Measurements from ENCODE around the gene DBX2.
"Not testable (repeated sequence)": the region's sequence is repeated elsewhere in the genome, so short reads cannot be mapped to it uniquely, and the experiment has no call there.

DBX2 gene

GRCh38 chr12:45008211-45008610 lies 42.7 kb downstream of the DBX2 start:
- no peak for FAIRE-seq

DNA sequence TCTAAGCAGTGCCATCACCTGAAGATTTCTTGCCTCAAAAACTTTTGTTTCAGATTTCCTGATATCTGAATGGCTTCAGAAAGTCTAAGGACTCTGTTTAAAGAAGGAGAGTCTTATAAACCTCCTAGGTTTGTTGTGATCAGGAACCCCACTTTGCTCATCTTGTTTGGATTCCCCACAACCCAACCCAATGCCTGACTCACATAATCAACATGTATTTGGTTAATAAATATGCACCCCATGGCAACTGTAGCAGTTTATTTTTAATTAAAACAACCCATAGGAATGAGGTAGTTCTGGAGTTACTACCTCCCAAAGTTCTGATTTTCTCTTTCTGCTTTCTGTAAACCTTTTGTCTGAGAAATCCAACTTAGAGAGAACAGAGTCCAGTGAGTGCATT lies 51.5 kb downstream of the DBX2 start:
- FAIRE-seq: no peak

DNA sequence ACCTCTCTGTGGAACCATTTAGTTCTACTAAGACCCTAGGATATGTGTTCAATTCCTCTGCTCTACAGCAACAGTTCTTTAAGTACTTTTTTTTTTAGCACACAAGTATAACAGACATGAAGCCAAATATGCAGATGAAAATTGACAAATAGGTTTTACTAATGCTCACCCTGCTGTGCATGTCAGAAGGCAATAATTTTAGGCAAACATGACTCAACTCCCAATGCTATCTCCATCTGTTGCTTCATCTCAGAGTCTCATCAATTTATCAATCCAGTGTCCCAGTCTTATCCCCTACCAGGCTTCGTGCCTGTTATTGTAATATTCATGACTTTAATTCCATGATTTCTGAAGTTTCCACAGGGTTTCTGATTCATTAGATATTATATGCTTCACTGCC lies 57.7 kb downstream of the DBX2 start:
- no peak for FAIRE-seq

- not testable (repeated sequence) for FAIRE-seq
These were observed 66.0 kb downstream of the DBX2 start for GRCh38 chr12:44984863-44985262.

DNA sequence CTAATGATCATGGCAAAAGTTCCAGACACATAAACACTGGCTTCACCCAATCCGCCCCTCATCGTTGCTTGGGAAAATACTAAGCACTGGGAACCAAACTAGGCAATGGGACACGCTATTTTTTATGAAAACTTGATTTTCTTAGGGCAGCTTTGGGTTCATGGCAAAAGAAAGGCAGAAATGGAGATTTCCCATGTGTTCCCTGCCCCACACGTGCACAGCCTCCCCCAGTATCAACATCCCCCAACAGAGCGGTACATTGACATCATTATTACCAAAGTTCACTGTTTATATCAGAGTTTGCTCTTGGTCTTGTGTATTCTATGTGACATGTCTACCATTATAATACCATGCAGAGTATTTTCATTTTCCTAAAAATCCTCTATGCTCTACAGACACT lies 71.0 kb downstream of the DBX2 start:
- no peak for FAIRE-seq

DNA sequence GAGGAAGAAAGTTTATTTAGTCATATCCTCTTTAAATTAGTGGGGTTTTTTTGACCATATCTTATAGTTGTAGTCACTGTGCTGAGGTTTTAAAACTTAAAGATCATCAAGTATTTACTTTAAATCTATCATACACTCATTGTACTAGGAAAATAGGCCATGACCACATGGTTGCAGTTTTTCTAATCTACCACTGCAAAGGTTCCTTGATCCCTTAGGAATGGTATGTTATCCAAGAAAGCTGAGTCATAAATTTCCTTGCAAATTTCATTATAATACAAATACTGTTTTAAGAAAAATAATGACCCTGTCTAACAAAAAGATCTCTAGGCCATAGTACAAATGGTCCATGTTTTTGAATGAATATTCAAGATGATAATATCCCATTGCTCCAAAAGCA lies 74.7 kb downstream of the DBX2 start:
- no peak for FAIRE-seq

DNA sequence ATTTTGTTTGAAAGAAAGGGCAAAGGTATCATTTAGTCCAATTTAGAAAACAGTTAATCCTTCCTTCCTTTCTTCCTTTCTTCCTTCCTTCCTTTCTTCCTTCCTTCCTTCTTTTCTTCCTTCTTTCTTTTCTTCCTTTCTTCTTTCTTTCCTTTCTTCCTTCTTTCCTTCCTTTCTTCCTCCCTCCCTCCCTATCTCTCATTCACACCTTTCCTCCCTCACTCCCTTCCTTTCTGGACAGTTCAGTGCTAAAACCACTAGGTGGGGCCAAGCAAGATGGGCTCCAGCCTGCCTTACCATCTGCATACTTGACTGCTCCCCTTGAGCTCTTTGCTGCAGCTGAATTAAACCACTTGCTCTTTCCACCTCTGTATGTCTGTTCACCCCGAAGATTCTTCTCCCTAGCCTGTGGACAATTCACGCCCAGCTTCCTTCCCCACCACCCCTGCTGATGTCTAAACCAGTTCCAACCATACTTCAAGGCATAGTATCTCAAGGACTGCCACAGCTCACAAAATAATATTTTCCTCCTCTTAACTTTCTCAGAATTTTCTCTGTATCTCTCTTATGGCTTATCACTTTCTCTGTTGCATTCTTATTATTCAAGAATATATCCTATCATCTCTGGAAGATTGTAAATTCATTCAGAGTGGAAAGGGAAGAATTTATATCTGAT lies 78.0 kb downstream of the DBX2 start:
- no peak for FAIRE-seq

GRCh38 chr12:44968965-44969364 lies 81.9 kb downstream of the DBX2 start:
- FAIRE-seq: no peak

Measured in TTC549 (cell line).